OCI-LY3 (cell line): Measurements from ENCODE around the gene ANKK1.

Source experiments
- EZH2phosphoT487 ChIP-seq: fragments of 200-600 bp; shearing (Covaris generic); IDR thresholded peaks from 2 replicates; pipeline ENCODE4 v1.6.1; 2018; ENCODE audit warnings: antibody characterized with exemption, mixed run types, low read depth
- TF ChIP-seq, protein P1 (sequence below): fragments of 200-600, 300-600 bp; sonication (generic); IDR thresholded peaks from 2 replicates; pipeline ENCODE4 v1.5.1; 2014; ENCODE audit warnings: antibody characterized with exemption, low read length, low read depth

DNA sequence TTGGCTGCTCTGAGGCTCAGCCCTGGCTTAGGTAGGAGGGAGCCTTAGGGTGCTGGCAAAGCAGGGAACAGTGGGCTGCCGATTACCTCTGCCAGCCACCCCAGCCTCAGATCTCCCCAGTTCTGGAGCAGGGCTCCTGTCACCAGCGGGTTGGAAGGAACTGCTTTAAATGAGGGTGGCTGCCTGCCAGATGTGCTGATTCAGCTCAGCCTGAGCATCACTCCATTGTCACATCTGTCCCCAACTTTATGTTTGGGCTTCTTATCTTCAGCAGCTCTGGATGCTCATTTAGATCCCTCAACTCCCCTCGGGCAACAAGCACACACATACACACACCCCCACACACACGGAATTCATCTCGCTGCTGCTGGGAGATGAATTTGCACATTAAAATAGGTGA lies 16.9 kb upstream of the ANKK1 start:
- TF ChIP-seq, protein P1, sequence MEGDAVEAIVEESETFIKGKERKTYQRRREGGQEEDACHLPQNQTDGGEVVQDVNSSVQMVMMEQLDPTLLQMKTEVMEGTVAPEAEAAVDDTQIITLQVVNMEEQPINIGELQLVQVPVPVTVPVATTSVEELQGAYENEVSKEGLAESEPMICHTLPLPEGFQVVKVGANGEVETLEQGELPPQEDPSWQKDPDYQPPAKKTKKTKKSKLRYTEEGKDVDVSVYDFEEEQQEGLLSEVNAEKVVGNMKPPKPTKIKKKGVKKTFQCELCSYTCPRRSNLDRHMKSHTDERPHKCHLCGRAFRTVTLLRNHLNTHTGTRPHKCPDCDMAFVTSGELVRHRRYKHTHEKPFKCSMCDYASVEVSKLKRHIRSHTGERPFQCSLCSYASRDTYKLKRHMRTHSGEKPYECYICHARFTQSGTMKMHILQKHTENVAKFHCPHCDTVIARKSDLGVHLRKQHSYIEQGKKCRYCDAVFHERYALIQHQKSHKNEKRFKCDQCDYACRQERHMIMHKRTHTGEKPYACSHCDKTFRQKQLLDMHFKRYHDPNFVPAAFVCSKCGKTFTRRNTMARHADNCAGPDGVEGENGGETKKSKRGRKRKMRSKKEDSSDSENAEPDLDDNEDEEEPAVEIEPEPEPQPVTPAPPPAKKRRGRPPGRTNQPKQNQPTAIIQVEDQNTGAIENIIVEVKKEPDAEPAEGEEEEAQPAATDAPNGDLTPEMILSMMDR, result no peak
- TF ChIP-seq EZH2phosphoT487, result no peak
